Mesodermal cell (in vitro differentiated cells): ENCODE measurements around the gene PTPRG.

Source experiments
- H3K27ac ChIP-seq: 2 replicates; pipeline ENCODE4 v1.7.0; 2013; ENCODE audit warnings: mild to moderate bottlenecking, low read depth, low read length, moderate library complexity; ENCODE audit not compliant: severe bottlenecking
- H3K36me3 ChIP-seq: 2 replicates; pipeline ENCODE4 v1.7.1; 2013; ENCODE audit warnings: mild to moderate bottlenecking, low read length, moderate library complexity; ENCODE audit not compliant: control insufficient read depth, insufficient read depth
- H3K4me1 ChIP-seq: one replicate; pipeline ENCODE4 v1.7.1; 2013; ENCODE audit warnings: mild to moderate bottlenecking, low read length; ENCODE audit not compliant: insufficient read depth, control insufficient read depth, poor library complexity, severe bottlenecking
- H3K4me3 ChIP-seq: 2 replicates; pipeline ENCODE4 v1.7.0; 2013; ENCODE audit warnings: low read length, control low read depth, mild to moderate bottlenecking; ENCODE audit not compliant: insufficient read depth, poor library complexity, severe bottlenecking; ENCODE audit errors: extremely low read depth
- H3K9me3 ChIP-seq: 2 replicates; pipeline ENCODE4 v1.7.1; 2013; ENCODE audit warnings: mild to moderate bottlenecking, low read length, moderate library complexity; ENCODE audit not compliant: control insufficient read depth
- WGBS, 2 experiments: methylation state at CpG; one replicate each; pipeline ENCODE4 v1.1.5; 2013; ENCODE audit warnings: missing lambda C conversion rate in 2 of 2; ENCODE audit not compliant: insufficient coverage in 2 of 2; 5-methylcytosine and 5-hydroxymethylcytosine counted together

The PTPRG gene

DNA sequence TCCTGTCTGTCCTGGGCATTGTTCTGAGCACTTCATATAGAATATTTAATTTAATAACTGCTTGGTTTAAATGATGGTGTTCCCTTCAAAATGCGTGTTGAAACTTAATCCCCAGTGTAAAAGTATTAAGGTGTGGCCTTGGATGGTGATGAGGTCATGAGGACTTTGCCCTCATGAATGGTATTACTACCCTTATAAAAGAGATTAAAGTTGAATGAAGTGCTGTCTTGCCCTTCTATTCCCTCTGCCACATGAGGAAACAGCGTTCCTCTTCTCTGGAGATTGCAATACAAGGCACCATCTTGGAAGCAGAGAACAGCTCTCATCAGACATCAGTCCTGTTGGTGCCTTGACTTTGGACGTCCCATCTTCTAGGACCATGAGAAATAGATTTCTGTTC is 374.4 kb downstream of the PTPRG start:
- Histone ChIP-seq H3K4me3 (no peak overlapping the region), H3K9me3 (peaks cover 8% of the 10 kb centered on the region), H3K27ac (no peak overlapping the region), H3K36me3 (peaks cover 8% of the 10 kb centered on the region), H3K4me1 (no peaks in the 10 kb centered on the region)
- 93 to 100% methylated on average over 1 to 2 of the region's 3 CpGs for WGBS, 2 experiments

GRCh38 chr3:61936344-61936937 is 375.1 kb downstream of the PTPRG start:
- WGBS, 2 experiments: 100% methylated on average over 3 of the region's 6 CpGs; no CpG with 5 or more reads in 1 of the 2 experiments
- no peak overlapping the region for H3K4me3 ChIP-seq
- peaks cover 5% of the 10 kb centered on the region for H3K36me3 ChIP-seq
- H3K4me1 ChIP-seq: no peaks in the 10 kb centered on the region
- peaks cover 8% of the 10 kb centered on the region for H3K9me3 ChIP-seq
- H3K27ac ChIP-seq: no peak overlapping the region

DNA sequence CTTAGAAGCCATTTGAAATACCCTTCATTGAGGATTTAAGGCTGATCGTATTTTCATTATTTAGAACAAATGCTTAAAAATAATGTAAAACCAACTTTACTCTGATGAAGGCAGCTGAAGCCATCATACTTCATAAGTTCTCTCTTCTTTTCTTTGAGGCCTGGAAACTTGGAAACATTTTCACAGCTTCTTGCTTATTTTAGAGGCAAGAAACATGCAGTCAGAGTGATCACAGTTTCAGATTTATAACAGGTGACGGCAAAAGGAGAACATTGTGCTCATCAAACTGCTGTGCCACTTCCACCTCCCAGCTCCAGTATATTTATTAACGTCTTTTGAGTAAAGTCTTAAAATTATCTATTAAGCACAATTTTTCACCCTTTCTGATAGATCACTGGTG is 376.1 kb downstream of the PTPRG start:
- peaks cover 5% of the 10 kb centered on the region for H3K36me3 ChIP-seq
- WGBS, 2 experiments: 100% methylated on average over 1 of the region's 3 CpGs; no CpG with 5 or more reads in 1 of the 2 experiments
- H3K4me3 ChIP-seq: no peak overlapping the region
- H3K27ac ChIP-seq: no peak overlapping the region
- H3K4me1 ChIP-seq: no peaks in the 10 kb centered on the region
- peaks cover 8% of the 10 kb centered on the region for H3K9me3 ChIP-seq

DNA sequence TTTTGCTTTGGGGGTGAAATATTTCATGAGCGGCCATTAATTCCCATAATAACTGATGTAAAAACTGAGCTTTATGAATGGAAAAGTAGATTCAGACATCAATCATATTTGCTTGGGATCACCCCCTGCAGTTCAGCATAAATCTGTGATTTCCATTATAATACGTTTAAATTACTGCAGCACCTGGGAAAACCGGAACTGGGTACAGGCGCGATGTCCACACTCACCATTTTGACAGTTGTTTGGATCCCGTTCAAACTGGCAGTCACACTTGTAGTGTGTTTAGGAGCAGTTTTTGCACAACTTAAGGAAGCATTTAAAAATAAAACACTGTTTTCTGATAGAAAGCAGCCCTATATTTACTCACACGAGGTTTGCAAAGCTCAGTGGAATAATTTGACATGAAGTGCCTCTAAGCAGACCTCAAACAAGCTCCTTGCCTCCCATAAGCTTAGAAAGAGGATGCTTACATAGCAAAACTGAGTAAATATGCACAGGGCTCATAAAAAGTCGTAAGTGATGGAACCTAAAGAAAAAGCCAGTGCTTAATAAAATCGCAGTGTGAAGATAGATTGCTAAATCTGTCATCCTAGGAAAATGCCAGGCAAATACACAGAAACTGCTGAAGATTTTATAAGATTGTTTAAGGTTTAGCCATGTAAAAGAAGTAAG is 377.6 kb downstream of the PTPRG start:
- Histone ChIP-seq H3K4me1 (peaks cover 6% of the 10 kb centered on the region), H3K27ac (no peak overlapping the region), H3K4me3 (no peak overlapping the region), H3K36me3 (peaks cover 5% of the 10 kb centered on the region), H3K9me3 (peaks cover 8% of the 10 kb centered on the region)
- WGBS, 2 experiments: 94 to 100% methylated on average over 4 to 7 of the region's 9 CpGs

DNA sequence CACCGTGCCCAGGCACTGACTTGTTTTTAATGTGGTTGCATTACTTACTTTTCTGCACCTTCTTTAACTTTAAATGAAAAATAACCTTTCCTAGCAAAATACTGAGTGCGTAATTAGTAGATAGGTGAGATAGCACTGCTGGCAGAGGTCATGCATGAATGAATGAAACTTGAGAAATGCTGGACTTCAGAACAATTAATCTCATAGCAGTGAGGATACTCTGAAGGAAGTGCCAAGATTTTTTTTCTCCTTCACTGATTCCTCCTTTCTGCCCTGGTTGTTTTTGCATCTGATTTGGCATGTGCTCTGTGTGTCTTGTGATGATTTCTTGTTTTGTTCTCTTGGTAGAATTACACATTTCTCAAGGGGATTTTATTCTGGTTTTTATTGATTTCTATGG is 378.9 kb downstream of the PTPRG start:
- H3K4me1 ChIP-seq: peaks cover 6% of the 10 kb centered on the region
- peaks cover under 1% of the 10 kb centered on the region for H3K9me3 ChIP-seq
- no CpG with 5 or more reads among the region's 2 CpGs for WGBS, 2 experiments
- no peak overlapping the region for H3K27ac ChIP-seq
- no peak overlapping the region for H3K4me3 ChIP-seq
- peaks cover 1% of the 10 kb centered on the region for H3K36me3 ChIP-seq

GRCh38 chr3:61943975-61944374 is 382.6 kb downstream of the PTPRG start:
- Histone ChIP-seq H3K4me1 (peaks cover 10% of the 10 kb centered on the region), H3K27ac (no peak overlapping the region), H3K4me3 (no peak overlapping the region), H3K36me3 (no peaks in the 10 kb centered on the region), H3K9me3 (no peaks in the 10 kb centered on the region)
- WGBS, 2 experiments: 100% methylated on average over 2 to 3 of the region's 4 CpGs

DNA sequence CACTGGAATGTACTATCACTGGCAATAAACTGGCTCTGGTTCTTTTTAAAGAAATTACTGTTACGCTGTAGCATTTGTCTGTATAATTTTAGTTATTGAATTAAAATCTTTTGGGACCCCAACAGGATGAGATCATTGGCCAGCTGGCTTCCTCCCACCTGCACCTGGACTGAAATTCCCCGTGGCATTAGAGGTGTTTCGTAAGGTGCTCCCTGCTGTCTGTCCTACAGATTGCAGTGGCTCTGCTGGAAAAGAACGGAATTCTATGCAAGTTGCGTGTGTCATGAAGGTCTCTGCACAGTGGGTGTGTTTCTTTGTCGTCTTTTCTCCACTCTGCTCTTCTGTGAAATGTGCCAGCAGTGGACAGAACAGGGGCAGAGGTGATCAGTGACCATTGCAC is 383.4 kb downstream of the PTPRG start:
- Histone ChIP-seq H3K4me1 (peaks cover 17% of the 10 kb centered on the region), H3K36me3 (no peaks in the 10 kb centered on the region), H3K27ac (no peak overlapping the region), H3K9me3 (no peaks in the 10 kb centered on the region), H3K4me3 (no peak overlapping the region)
- 77 to 85% methylated on average over 4 of the region's 6 CpGs for WGBS, 2 experiments

DNA sequence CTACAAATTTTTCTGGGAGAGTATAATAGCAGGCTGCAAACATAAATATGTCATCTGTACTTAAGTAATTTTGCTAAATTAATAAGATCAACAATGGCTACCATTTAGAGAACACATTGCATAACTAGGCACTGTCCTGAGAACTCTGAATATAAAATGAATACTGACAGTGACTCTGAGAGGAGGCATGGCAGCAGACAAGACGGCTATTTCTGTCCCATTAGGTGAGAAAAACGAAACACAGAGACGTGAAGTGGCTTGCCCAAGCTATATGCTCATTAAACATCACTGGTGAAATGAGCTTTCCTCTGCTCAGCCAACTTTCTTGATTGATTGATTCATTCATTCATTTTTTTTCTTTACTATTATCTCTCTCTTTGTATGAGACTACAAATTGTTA is 384.3 kb downstream of the PTPRG start:
- 83 to 85% methylated on average over 3 of the region's 3 CpGs for WGBS, 2 experiments
- Histone ChIP-seq H3K4me1 (peaks cover 19% of the 10 kb centered on the region), H3K36me3 (no peaks in the 10 kb centered on the region)

GRCh38 chr3:61946570-61947324 is 385.4 kb downstream of the PTPRG start:
- Histone ChIP-seq H3K4me1 (peaks cover 19% of the 10 kb centered on the region), H3K36me3 (no peaks in the 10 kb centered on the region), H3K4me3 (no peak overlapping the region), H3K27ac (no peak overlapping the region), H3K9me3 (no peaks in the 10 kb centered on the region)
- 25 to 33% methylated on average over 6 of the region's 7 CpGs for WGBS, 2 experiments

More for the DNA sequence above, 384.3 kb downstream of the PTPRG start:
- H3K9me3 ChIP-seq: no peaks in the 10 kb centered on the region
- no peak overlapping the region for H3K4me3 ChIP-seq
- no peak overlapping the region for H3K27ac ChIP-seq

- Histone ChIP-seq H3K4me1 (peaks cover 21% of the 10 kb centered on the region), H3K4me3 (no peak overlapping the region), H3K36me3 (no peaks in the 10 kb centered on the region), H3K27ac (no peak overlapping the region), H3K9me3 (no peaks in the 10 kb centered on the region)
- WGBS, 2 experiments: 78 to 81% methylated on average over 3 to 4 of the region's 4 CpGs
These were observed 386.1 kb downstream of the PTPRG start for GRCh38 chr3:61947456-61947855.
